SIG-M5 treated with dmso at 0.1 percent for 504 hours (cell line): ENCODE data around the gene HIVEP3.

Source experiments
- DNase-seq: peaks from one replicate; lab custom pipeline; 2025; ENCODE audit not compliant: unreplicated experiment; lab: John Stamatoyannopoulos, UW

The HIVEP3 gene

GRCh38 chr1:41598325-41598724 lies 320.4 kb downstream of the HIVEP3 start:
- no peak for DNase-seq

- no peak for DNase-seq
These were observed 326.1 kb downstream of the HIVEP3 start for GRCh38 chr1:41592451-41593125.

GRCh38 chr1:41591891-41592290 lies 326.8 kb downstream of the HIVEP3 start:
- no peak for DNase-seq

- DNase-seq = no peak
These were observed 328.4 kb downstream of the HIVEP3 start for GRCh38 chr1:41590331-41590730.

- no peak for DNase-seq
These were observed 329.3 kb downstream of the HIVEP3 start for GRCh38 chr1:41589395-41589794.

GRCh38 chr1:41588334-41588875 lies 330.3 kb downstream of the HIVEP3 start:
- DNase-seq = no peak

- DNase-seq = no peak
These were observed 330.9 kb downstream of the HIVEP3 start for GRCh38 chr1:41587791-41588190.

- DNase-seq = no peak
These were observed 332.5 kb downstream of the HIVEP3 start for GRCh38 chr1:41586230-41586629.

GRCh38 chr1:41583658-41584547 lies 334.8 kb downstream of the HIVEP3 start:
- DNase-seq = no peak

- DNase-seq = no peak
These were observed 335.7 kb downstream of the HIVEP3 start for GRCh38 chr1:41582851-41583657.

- DNase-seq = no peak
These were observed 336.4 kb downstream of the HIVEP3 start for GRCh38 chr1:41582351-41582750.

- no peak for DNase-seq
These were observed 336.8 kb downstream of the HIVEP3 start for GRCh38 chr1:41582004-41582325.

GRCh38 chr1:41581216-41582003 lies 337.3 kb downstream of the HIVEP3 start:
- no peak for DNase-seq

- no peak for DNase-seq
These were observed 338.1 kb downstream of the HIVEP3 start for GRCh38 chr1:41580520-41581172.

- DNase-seq = no peak
These were observed 338.7 kb downstream of the HIVEP3 start for GRCh38 chr1:41580021-41580420.

GRCh38 chr1:41578712-41579335 lies 339.9 kb downstream of the HIVEP3 start:
- no peak for DNase-seq

GRCh38 chr1:41576620-41577019 lies 342.1 kb downstream of the HIVEP3 start:
- no peak for DNase-seq

GRCh38 chr1:41576206-41576605 lies 342.5 kb downstream of the HIVEP3 start:
- DNase-seq = no peak

GRCh38 chr1:41574842-41575241 lies 343.9 kb downstream of the HIVEP3 start:
- DNase-seq = no peak
